ENCODE results near the gene BTN2A1.

GRCh38 chr6:26438000-26438399 lies 19.8 kb upstream of the BTN2A1 start:
- TF ChIP-seq POLR2A (IDR thresholded peaks at IDR 0.05; ENCODE audit: low read length) = no peak
- no peak for TF ChIP-seq GATA1 (IDR thresholded peaks at IDR 0.05; ENCODE audit: low read depth, low read length)
